Endothelial cell (in vitro differentiated cells): ENCODE data around the gene BNIP5. TPM values are rescaled to one million over a fixed set of nuclear protein-coding genes. Genes with fewer than 3 reads are reported as not detected.

ENCODE experiments used
- DNase-seq: peaks from one replicate; pipeline ENCODE4 v3.0.0; 2021; ENCODE audit warnings: low spot score
- H3K27ac Mint-ChIP-seq: one replicate; pipeline ENCODE4 v1.8.0; 2021; ENCODE audit warnings: mixed read lengths, inconsistent platforms; ENCODE audit not compliant: unreplicated experiment
- H3K27me3 Mint-ChIP-seq: one replicate; pipeline ENCODE4 v1.8.0; 2021; ENCODE audit warnings: mild to moderate bottlenecking, moderate library complexity, mixed read lengths, inconsistent platforms; ENCODE audit not compliant: unreplicated experiment
- H3K36me3 Mint-ChIP-seq: one replicate; pipeline ENCODE4 v1.8.0; 2021; ENCODE audit warnings: mild to moderate bottlenecking, low read depth, mixed read lengths, inconsistent platforms; ENCODE audit not compliant: unreplicated experiment
- H3K4me1 Mint-ChIP-seq: one replicate; pipeline ENCODE4 v1.8.0; 2021; ENCODE audit warnings: mild to moderate bottlenecking, mixed read lengths, inconsistent platforms; ENCODE audit not compliant: unreplicated experiment
- H3K4me3 Mint-ChIP-seq: one replicate; pipeline ENCODE4 v1.8.0; 2021; ENCODE audit warnings: mild to moderate bottlenecking, mixed read lengths, inconsistent platforms; ENCODE audit not compliant: unreplicated experiment
- H3K9me3 Mint-ChIP-seq: one replicate; pipeline ENCODE4 v1.8.0; 2021; ENCODE audit warnings: mixed read lengths, inconsistent platforms; ENCODE audit not compliant: unreplicated experiment
- total RNA-seq: library from RNA; stranded (reverse); fragmentation: NEBNext Ultra II Directional; extraction: Animal tissue kit (Norgen Biotek cat#: 25700); gene quantifications from one replicate; pipeline ENCODE4 v1.2.1, GENCODE V29; 2021; ENCODE audit not compliant: unreplicated experiment
- TF ChIP-seq, protein P1 (sequence below): fragments of 200-600 bp; sonication (generic); IDR thresholded peaks from one replicate; pipeline ENCODE4 v1.5.0; 2021; ENCODE audit warnings: antibody characterized with exemption; ENCODE audit not compliant: unreplicated experiment

The BNIP5 gene
- total RNA-seq, 1 donor from 2014 or later = not detected

DNA sequence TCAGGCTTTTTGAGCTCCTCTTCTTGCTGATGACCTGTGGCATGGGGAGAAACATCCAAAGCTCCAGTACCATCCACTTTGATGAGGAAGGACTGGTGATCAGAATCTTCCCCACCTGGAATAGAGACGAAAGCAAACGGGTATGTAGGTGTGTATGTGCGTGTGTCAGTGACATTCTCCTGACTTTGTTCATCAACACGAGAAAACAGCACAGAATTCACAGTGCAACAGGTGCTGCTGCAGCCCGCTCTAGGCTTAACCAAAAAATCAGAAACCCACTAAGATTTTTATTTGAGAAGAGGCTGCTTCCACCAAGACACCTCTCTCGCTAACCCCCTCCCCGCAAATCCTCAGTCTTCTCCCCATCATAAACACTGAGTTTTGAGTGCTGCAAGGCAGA, 8.1 kb downstream of the BNIP5 start:
- H3K9me3 Mint-ChIP-seq = no peaks in the 10 kb centered on the region
- peaks cover 5% of the 10 kb centered on the region for H3K27me3 Mint-ChIP-seq
- no peaks in the 10 kb centered on the region for H3K36me3 Mint-ChIP-seq
- peaks cover 2% of the 10 kb centered on the region for H3K4me1 Mint-ChIP-seq
- TF ChIP-seq, protein P1, sequence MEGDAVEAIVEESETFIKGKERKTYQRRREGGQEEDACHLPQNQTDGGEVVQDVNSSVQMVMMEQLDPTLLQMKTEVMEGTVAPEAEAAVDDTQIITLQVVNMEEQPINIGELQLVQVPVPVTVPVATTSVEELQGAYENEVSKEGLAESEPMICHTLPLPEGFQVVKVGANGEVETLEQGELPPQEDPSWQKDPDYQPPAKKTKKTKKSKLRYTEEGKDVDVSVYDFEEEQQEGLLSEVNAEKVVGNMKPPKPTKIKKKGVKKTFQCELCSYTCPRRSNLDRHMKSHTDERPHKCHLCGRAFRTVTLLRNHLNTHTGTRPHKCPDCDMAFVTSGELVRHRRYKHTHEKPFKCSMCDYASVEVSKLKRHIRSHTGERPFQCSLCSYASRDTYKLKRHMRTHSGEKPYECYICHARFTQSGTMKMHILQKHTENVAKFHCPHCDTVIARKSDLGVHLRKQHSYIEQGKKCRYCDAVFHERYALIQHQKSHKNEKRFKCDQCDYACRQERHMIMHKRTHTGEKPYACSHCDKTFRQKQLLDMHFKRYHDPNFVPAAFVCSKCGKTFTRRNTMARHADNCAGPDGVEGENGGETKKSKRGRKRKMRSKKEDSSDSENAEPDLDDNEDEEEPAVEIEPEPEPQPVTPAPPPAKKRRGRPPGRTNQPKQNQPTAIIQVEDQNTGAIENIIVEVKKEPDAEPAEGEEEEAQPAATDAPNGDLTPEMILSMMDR = no peak
- no peak for DNase-seq
- H3K4me3 Mint-ChIP-seq = no peak overlapping the region
- H3K27ac Mint-ChIP-seq = no peak overlapping the region

DNA sequence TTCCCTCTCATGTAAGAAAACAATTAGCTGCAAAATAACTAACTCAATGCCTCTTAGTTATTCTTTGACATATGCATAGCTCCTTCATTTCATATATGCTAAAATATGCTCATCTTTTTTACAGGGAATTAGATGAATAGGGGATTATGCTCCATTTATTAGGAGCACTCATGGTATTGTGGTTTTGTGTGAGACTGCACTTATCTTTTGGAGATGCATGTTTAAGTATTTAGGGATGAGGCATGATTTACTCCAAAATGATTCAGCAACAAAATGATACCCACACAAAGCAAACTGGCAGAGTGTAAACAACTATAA, 8.8 kb downstream of the BNIP5 start:
- Mint-ChIP-seq H3K4me3 (no peak overlapping the region), H3K27me3 (peaks cover 8% of the 10 kb centered on the region), H3K9me3 (no peaks in the 10 kb centered on the region), H3K36me3 (peaks cover 3% of the 10 kb centered on the region), H3K4me1 (peaks cover 2% of the 10 kb centered on the region), H3K27ac (no peak overlapping the region)
- TF ChIP-seq, protein P1 = no peak
- DNase-seq = no peak

DNA sequence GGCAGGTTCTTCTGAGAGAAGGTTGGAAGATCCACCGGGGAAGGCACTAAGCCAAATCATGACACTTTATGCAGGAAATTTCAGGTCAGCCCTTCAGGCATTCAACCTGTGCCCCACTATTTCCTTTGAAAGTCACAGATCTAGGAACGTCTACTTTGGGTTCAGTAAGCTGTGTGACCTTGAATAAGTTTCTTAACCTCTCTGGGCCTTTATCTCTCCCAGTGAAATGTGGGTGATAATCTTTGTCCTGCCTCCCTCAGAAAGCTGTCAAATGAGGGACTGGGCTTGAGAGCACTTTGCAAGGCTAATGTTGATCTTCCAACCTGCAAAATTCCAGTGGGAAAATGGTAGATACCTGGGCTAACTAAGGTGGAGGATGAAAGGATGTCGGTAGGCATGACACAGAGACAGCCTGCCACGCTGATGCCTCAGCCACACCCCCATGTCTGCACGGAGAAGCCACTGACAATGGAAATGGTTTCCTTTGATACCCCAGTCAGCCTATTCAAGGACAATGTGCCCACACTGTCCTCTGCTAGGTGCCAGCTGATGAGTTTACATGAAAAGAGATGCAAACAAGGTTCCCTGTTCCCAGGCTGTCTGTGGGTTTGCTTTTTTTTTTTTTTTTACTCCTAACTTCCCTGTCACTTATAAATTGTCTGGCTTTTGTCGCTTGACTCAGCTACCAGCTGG, 9.3 kb downstream of the BNIP5 start:
- peaks cover 2% of the 10 kb centered on the region for H3K4me1 Mint-ChIP-seq
- H3K36me3 Mint-ChIP-seq = peaks cover 3% of the 10 kb centered on the region
- no peak overlapping the region for H3K27ac Mint-ChIP-seq
- peaks cover 8% of the 10 kb centered on the region for H3K27me3 Mint-ChIP-seq
- TF ChIP-seq, protein P1 = no peak
- DNase-seq = no peak
- no peaks in the 10 kb centered on the region for H3K9me3 Mint-ChIP-seq
- no peak overlapping the region for H3K4me3 Mint-ChIP-seq

DNA sequence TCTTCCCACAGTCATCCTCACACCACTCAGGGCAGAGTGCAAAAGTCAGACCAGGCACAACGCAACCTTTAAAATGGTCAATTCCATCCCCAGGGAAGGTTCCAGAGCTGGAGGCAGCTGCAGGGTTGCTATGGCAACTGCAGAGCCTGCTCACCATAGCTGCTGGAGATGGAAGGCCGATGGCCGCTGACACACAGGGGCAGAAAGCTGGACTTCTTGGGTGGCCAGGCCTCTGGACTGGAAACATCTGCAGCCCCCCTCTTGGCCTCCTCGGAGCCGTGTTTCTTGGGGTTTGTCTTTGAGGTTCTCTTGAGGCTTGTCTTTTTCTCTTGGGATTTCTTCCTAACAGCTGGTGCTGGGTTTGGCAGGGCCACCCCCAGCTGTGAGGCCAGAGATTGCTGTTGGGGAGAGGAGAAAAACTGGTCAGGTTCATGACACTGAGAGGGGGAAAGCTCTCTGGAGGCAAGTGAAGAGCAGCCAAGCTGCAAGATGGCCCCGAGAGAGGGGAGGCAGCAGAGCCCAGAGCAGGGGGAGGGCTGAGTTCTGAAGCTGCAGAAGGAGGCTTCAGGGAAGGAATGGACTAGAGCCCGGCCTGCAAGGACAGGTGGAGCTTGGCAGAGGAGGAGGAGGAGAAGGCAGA, 10.2 kb downstream of the BNIP5 start:
- Mint-ChIP-seq H3K9me3 (no peaks in the 10 kb centered on the region), H3K4me1 (peaks cover 2% of the 10 kb centered on the region), H3K4me3 (no peak overlapping the region), H3K36me3 (peaks cover 3% of the 10 kb centered on the region), H3K27ac (no peak overlapping the region), H3K27me3 (peaks cover 4% of the 10 kb centered on the region)
- DNase-seq = no peak
- TF ChIP-seq, protein P1 = no peak

DNA sequence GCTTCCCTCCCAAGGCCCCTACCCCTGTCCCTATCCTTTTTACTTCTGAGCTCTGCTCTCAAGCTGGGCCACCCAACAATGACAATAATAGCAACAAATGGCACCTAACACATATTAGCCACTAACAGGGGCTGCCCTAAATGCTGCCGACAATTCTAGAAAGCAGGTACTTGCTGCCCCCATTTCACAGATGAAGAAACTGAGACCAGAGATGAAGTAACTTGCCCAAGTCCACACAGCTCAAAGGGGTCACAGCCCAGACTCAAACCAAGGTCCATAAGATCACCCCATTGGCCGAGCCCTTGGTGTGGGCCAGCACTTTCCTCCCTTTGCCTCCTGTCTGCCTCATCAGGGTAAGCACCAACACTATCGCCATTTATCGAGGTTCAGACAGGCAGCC, 12.0 kb downstream of the BNIP5 start:
- DNase-seq = no peak
- no peak overlapping the region for H3K27ac Mint-ChIP-seq
- H3K27me3 Mint-ChIP-seq = peaks cover 8% of the 10 kb centered on the region
- no peaks in the 10 kb centered on the region for H3K9me3 Mint-ChIP-seq
- TF ChIP-seq, protein P1 = no peak
- peaks cover 2% of the 10 kb centered on the region for H3K4me1 Mint-ChIP-seq
- peaks cover 3% of the 10 kb centered on the region for H3K36me3 Mint-ChIP-seq
- no peak overlapping the region for H3K4me3 Mint-ChIP-seq
